ENCODE measurements around the gene AGBL4.
A peak's percentile ranks its signal among the peaks of the same experiment; 100 is the strongest.

Gene AGBL4

GRCh38 chr1:49298304-49298703, 725.5 kb downstream of the AGBL4 start:
- DNase-seq, result peak; percentile 19 to 56

DNA sequence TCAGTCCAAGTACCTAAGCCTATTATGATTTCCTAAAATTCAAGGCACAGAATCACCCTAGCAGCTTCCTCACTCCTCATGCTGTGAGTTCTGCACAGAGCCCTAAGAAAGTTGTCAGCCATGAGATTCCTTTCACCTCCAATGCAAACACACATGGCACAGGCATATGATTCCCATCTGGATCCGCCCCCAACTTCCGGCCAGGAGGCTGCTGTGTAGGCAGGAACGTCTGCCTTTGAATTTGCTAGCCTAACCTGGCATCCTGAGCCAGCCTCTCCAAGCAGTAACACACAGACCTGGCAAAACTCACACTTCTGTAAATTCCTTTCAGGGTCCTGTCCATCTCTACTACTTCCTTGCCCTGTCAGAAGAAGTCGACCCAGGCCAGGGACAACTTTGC, 726.0 kb downstream of the AGBL4 start:
- DNase-seq, result no peak

GRCh38 chr1:49294539-49294938, 729.2 kb downstream of the AGBL4 start:
- DNase-seq, result no peak

GRCh38 chr1:49293016-49293415, 730.7 kb downstream of the AGBL4 start:
- DNase-seq, result peak; percentile 3 to 37

- peak in 1 of 2 experiments; percentile 29 for DNase-seq
Measured at GRCh38 chr1:49257211-49258049, 766.3 kb downstream of the AGBL4 start.

DNA sequence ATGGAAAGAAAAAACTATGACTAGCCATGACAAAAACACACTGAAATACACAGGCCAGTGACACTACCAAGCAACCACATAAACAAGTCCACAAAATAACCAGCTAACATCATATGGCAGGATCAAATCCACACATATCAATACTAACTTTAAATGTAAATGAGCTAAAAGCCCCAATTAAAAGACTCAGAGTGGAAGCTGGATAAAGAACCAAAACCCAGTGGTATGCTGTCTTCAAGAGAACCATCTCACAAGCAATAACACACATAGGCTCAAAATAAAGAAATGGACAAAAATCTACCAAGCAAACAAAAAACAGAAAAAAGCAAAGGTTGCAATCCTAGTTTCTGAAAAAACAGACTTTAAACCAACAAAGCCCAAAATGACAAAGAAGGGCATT, 770.8 kb downstream of the AGBL4 start:
- DNase-seq, result no peak

- no peak for DNase-seq
Measured at GRCh38 chr1:49251019-49251784, 772.6 kb downstream of the AGBL4 start.

DNA sequence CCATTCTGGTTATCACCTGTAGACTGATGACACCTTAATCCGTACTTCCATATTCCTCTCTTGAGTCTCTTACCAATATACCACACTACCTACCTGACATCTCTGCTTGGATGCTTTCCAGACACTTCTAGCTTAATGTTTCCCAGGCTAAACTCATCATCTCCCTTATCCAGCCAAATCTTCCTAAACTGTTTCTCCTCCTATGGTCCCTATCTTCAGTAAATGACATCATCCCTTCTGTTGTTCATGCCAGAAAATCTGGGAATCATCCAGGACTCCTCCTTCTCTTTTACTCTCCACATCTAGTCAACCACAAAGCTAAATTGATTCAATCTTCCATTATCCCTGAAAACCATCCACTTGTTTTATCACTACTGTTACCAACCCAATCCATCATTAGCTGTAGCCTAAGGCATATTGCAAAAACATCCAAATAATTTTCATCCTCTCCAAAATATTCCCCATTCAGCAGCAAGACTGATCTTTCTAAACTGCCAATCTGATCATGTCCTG, 783.0 kb downstream of the AGBL4 start:
- DNase-seq, result peak in 1 of 2 experiments; percentile 7

GRCh38 chr1:49234988-49235387, 788.8 kb downstream of the AGBL4 start:
- no peak for DNase-seq

DNA sequence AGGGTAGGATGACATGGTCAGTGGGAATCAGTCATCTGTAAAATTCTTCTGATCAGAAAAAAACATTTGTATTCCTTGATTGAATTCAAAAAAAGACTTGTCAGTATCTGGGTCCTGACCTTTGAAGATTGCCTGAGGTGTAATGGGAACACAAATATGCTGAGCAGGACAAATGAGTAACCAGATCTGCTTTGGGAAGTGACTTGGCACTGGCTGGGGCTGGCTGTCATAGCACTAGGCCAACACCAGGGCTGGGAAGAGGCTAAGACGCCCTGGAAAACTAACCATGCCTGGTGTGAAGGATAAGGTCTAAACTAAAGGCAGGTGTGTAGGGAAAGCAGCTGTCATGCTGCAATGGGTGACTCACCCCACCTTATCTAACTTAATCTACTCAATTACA, 794.2 kb downstream of the AGBL4 start:
- no peak for DNase-seq

DNA sequence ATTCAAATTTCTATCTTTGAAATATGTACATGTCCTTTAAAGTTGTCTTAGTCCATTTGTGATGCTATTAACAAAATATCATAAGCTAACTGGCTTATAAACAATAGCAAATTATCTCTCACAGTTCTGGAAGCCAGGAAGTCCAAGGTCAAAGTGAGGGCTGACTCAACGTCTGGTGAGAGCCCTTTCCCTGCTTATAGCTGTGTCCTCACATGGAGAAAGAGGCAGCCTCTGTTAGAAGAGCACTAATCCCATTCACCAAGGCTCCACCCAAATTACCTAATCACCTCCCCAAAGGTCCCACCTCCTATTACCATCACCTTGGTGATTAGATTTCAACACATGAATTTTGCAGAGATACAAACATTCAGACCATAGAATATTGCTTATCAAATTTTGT, 797.0 kb downstream of the AGBL4 start:
- no peak for DNase-seq

DNA sequence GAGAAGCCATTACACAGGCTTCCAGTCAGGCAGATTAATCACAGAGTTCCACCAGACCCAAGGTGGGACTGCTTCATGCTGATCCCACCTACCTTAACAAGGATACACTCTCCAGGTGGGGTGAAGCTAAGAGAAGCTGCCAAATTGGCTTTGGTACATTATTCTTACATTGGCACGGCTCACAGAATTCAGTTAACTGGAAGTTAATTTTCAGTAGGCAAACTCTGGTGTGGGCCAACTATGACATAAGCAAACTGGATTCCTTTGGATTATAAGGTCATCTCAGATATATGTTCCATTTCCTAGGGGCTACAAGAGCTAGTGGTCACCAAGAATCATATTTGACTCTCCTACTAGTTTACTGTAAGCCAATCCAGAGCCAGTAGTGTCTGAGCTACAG, 798.3 kb downstream of the AGBL4 start:
- DNase-seq, result no peak

GRCh38 chr1:49213301-49213700, 810.5 kb downstream of the AGBL4 start:
- no peak for DNase-seq

DNA sequence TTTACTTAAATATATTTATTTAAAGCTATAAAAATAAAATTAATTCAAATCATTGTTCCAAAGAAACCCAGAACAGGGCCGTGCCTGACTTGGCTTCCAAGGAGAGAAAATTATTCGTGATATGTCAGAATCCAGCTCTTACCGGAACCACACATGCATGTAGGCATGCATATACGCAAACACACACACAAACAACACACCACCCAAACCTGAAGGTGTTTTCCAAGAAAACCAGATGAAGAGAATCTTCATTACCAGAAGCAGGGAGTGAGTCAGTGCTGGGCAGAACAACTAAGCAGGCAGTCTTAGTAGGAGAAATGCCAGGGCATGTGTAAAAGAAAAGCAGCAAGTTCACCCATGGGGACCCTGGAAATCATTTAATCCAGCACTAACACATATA, 815.0 kb downstream of the AGBL4 start:
- no peak for DNase-seq

DNA sequence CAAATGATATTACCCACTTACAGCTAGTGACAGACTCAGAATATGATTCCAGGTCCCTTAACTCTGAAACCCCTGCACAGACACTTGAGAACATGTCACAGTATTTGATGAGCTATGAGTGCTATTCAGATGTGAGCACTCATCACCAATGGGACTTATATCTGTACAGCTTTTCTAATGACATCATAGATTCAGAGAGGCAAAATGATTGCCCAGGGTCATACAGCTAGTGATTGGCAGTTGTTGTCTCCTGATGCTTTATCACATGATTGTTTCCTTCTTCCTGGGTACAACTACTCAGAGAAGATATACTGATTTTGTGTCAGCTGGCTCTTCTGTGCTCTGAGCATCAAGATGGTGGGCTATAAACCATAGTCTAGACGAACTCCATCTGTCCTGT, 819.0 kb downstream of the AGBL4 start:
- DNase-seq, result no peak

GRCh38 chr1:49200738-49201137, 823.0 kb downstream of the AGBL4 start:
- DNase-seq, result no peak

DNA sequence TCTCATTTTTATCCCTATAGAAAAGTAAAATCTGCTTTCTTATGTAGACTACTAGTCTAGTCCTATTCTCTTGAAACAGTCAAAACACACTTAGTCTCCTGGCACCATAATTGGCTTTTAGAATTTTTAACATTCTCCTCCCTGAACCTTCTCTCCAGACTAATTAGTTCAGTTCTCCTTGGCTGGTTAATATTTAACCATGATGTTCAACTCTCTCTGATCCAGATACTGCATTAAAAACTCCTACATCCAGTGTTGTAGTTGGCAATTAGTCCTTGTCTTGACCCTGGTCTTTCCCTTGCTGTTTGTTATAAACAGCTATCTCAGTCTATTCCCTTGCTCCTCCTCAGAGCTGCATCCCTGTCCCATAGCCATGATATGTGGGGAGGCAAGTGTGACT, 824.2 kb downstream of the AGBL4 start:
- no peak for DNase-seq

DNA sequence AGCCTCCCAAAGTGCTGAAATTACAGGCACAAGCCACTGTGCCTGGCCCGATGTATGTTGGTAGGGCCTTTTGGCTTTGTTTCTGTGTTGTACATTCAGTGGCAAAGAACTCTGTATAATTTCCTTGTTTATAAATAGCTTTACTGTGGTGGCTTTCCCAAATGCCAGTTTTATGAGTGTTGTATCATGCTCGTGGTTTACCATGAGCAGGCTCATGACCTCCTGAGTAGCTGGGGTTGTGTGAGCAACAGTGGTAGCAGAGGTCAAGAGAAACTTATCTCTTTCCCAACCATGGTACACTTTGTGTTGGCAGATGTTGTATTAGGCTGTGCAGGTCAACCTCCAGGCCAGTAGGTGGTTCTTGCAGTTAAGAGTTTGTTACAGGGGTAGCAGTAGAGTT, 826.7 kb downstream of the AGBL4 start:
- DNase-seq, result no peak

DNA sequence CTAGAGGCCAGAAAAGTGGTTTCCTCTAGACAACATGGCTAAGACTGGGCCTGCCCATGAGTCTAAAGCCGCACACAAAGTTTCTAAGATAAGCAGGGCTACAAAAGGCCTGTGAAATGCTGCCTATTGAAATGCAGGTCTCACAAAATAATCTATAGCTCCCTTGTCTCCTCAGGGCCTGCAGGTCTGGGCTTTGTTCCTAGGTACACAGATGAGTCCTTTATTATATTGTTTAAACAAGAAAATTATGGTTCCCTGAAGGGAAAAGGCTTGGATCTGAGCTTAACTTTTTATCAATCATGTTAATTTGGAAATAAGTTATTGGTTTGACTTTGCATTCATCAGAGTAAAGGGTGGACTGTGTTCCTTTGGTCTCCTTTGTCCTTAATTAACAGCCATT, 833.6 kb downstream of the AGBL4 start:
- no peak for DNase-seq

- DNase-seq, result no peak
Measured at GRCh38 chr1:49187056-49187455, 836.7 kb downstream of the AGBL4 start.

DNA sequence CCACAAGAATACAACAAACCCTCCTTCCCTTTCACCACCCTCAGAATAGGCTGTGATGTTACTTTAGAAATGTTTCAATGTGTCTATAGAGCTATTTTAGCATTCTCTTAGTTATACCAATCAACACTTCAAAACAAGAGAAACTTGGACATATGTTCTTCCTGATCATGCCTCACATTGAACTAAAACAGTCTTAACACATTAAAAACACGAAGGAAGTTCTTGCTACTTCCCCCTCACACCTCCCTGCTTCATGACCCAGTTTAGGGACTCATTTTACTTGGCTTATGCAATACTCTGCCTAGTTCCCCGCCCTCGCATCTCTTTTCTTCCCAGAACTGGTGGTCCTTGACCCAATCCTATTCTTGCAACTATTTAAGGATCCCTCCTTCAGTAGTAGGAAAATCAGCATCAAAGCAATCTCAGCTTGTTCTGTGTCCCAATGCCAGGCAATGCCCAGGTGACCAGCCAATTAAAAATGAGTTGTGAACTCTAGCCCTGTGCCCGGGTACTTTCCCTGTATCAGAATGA, 838.2 kb downstream of the AGBL4 start:
- no peak for DNase-seq

DNA sequence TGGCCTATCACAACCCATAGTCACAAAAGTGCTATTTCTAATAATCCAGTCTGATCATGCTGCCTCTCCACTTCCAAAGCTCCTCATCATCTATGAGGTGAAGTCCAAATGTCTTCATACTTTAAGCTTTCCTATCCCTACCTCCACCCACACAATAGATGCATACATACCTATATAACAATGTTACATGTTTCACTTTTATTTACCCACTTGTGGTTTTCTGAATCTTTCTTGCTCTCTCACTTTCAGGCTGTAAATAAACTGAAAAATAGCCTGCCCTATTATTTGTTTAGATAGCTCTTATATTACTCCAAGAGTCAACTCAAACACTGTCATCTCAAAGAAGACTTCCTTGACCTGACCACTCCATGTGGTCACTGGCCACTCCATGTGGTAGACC, 840.3 kb downstream of the AGBL4 start:
- DNase-seq, result no peak

DNA sequence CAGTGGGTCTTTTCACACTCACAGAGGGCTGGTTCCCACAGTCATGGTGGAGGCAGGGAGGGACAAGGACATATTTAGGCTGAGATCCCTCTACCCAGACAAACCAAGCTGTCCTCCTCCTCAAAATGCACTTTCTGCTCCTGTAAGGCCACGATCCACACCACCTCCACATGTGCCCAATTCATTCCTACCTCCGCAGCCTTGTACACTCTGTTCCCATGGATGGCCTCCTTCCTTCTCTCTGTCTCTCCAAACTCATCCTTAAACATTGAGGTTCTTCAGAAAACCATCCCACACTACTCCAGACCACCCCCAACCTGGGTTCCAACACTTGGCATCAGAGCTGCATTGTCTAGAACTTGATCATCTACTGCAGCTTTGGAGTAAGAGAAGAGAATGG, 842.7 kb downstream of the AGBL4 start:
- no peak for DNase-seq
